GM23248 (cell line): ENCODE results near the gene ZNF385D. TPM values are rescaled to one million over a fixed set of nuclear protein-coding genes. Genes with fewer than 3 reads are reported as not detected.

Experiments
- DNase-seq: peaks from one replicate; pipeline ENCODE4 v3.0.0-alpha.2; 2015
- H2AFZ ChIP-seq: fragments of 200-600 bp; sonication (generic); 2 replicates; pipeline ENCODE4 v1.6.1; 2016; ENCODE audit warnings: antibody characterized with exemption
- H3F3A ChIP-seq: fragments of 200-600 bp; sonication (generic); 2 replicates; pipeline ENCODE4 v1.6.1; 2016; ENCODE audit warnings: mild to moderate bottlenecking, antibody characterized with exemption, mixed run types; ENCODE audit not compliant: insufficient read depth
- H3K27ac ChIP-seq: fragments of 200-600 bp; sonication (generic); 2 replicates; pipeline ENCODE4 v1.5.1; 2016; ENCODE audit warnings: mild to moderate bottlenecking
- H3K27me3 ChIP-seq: fragments of 200-600 bp; sonication (generic); replicated peaks from 2 replicates; pipeline ENCODE4 v1.6.1; 2016; ENCODE audit warnings: mild to moderate bottlenecking; ENCODE audit not compliant: insufficient read depth
- H3K36me3 ChIP-seq: fragments of 200-600 bp; sonication (generic); 2 replicates; pipeline ENCODE4 v1.6.1; 2016; ENCODE audit warnings: low read depth, mild to moderate bottlenecking
- H3K4me1 ChIP-seq: fragments of 200-600 bp; sonication (generic); 2 replicates; pipeline ENCODE4 v1.6.1; 2016; ENCODE audit warnings: mild to moderate bottlenecking; ENCODE audit not compliant: insufficient read depth
- H3K4me2 ChIP-seq: fragments of 200-600 bp; sonication (generic); one replicate; pipeline ENCODE4 v1.6.1; 2016; ENCODE audit warnings: mild to moderate bottlenecking; ENCODE audit not compliant: unreplicated experiment
- H3K4me3 ChIP-seq: fragments of 200-600 bp; sonication (generic); 2 replicates; pipeline ENCODE4 v1.5.1; 2016; ENCODE audit warnings: mild to moderate bottlenecking
- H3K79me2 ChIP-seq: fragments of 200-600 bp; sonication (generic); 2 replicates; pipeline ENCODE4 v1.6.1; 2016; ENCODE audit warnings: mild to moderate bottlenecking; ENCODE audit not compliant: insufficient read depth
- H3K9ac ChIP-seq: fragments of 200-600 bp; sonication (generic); 2 replicates; pipeline ENCODE4 v1.6.1; 2016; ENCODE audit warnings: mild to moderate bottlenecking
- H3K9me2 ChIP-seq: fragments of 200-600 bp; sonication (generic); 2 replicates; pipeline ENCODE4 v1.6.1; 2016; ENCODE audit warnings: mixed run types, mild to moderate bottlenecking, moderate library complexity; ENCODE audit not compliant: insufficient read depth
- H3K9me3 ChIP-seq: fragments of 200-600 bp; sonication (generic); one replicate; pipeline ENCODE4 v1.6.1; 2017; ENCODE audit warnings: low read depth
- H4K20me1 ChIP-seq: fragments of 200-600 bp; sonication (generic); 2 replicates; pipeline ENCODE4 v1.6.0; 2016; ENCODE audit not compliant: insufficient read depth
- EZH2 ChIP-seq: fragments of 200-600 bp; sonication (generic); IDR thresholded peaks from 2 replicates; pipeline ENCODE4 v1.6.1; 2018; ENCODE audit warnings: antibody characterized with exemption, mild to moderate bottlenecking; ENCODE audit not compliant: insufficient read depth, poor library complexity, severe bottlenecking
- EZH2phosphoT487 ChIP-seq: fragments of 200-600 bp; sonication (generic); IDR thresholded peaks from 2 replicates; pipeline ENCODE4 v1.6.1; 2018; ENCODE audit warnings: antibody characterized with exemption, moderate library complexity, mild to moderate bottlenecking, low read depth; ENCODE audit not compliant: insufficient read depth
- WGBS, 2 experiments: methylation state at CpG; one replicate each; pipeline ENCODE4 v1.1.6; 2015 to 2017; ENCODE audit warnings: low lambda C conversion rate in 2 of 2, low coverage in 1 of 2; ENCODE audit errors: missing lambda C conversion rate in 2 of 2; 5-methylcytosine and 5-hydroxymethylcytosine counted together
- in situ Hi-C: fragments of 300-500 bp; cut with MboI; formaldehyde crosslinking; loops from 2 replicates; pipeline ENCODE4 v1.15.0; 2020
- polyA plus RNA-seq: library from polyadenylated mRNA; unstranded; fragments of >200 nt; fragmentation: Nextera tagmentation; extraction: Ambion mirVana; gene quantifications from 2 replicates; pipeline ENCODE4 v1.2.1, GENCODE V29; 2016
- total RNA-seq: library from RNA; depleted of rRNA; stranded (reverse); fragments of >200 nt; shearing (Covaris generic); gene quantifications from 2 replicates; pipeline ENCODE4 v1.2.3, GENCODE V29; 2014

ZNF385D gene
- total and polyA plus RNA-seq, 2 experiments from 2014 or later: 0.97 to 13.8 TPM

- no peaks in the 10 kb centered on the region for H3K36me3 ChIP-seq
- H3K9me2 ChIP-seq: no peaks in the 10 kb centered on the region
- H3K79me2 ChIP-seq: no peaks in the 10 kb centered on the region
- no peak for DNase-seq
- H3K9me3 ChIP-seq: no peaks in the 10 kb centered on the region
- H3K4me2 ChIP-seq: no peak overlapping the region
- no peak overlapping the region for H3K27ac ChIP-seq
- no peak overlapping the region for H3K4me3 ChIP-seq
- no peaks in the 10 kb centered on the region for H4K20me1 ChIP-seq
- H3K27me3 ChIP-seq: no peaks in the 10 kb centered on the region
- no peak overlapping the region for H2AFZ ChIP-seq
- H3K9ac ChIP-seq: no peak overlapping the region
- 73 to 84% methylated on average over 1 of the region's 1 CpG for WGBS, 2 experiments
- in situ Hi-C loops: no loop called here
- H3K4me1 ChIP-seq: no peaks in the 10 kb centered on the region
- no peak for TF ChIP-seq EZH2phosphoT487
- TF ChIP-seq EZH2: no peak
- H3F3A ChIP-seq: no peaks in the 10 kb centered on the region
Observed at GRCh38 chr3:21779909-21780308, 28.9 kb upstream of the ZNF385D start.

- no peaks in the 10 kb centered on the region for H3F3A ChIP-seq
- H3K27me3 ChIP-seq: no peaks in the 10 kb centered on the region
- H3K9me2 ChIP-seq: no peaks in the 10 kb centered on the region
- H2AFZ ChIP-seq: no peak overlapping the region
- no peaks in the 10 kb centered on the region for H3K9me3 ChIP-seq
- no peak overlapping the region for H3K9ac ChIP-seq
- no peak overlapping the region for H3K4me2 ChIP-seq
- DNase-seq: no peak
- TF ChIP-seq EZH2 (no peak), EZH2phosphoT487 (no peak)
- H3K4me3 ChIP-seq: no peak overlapping the region
- 47 to 56% methylated on average over 1 of the region's 1 CpG for WGBS, 2 experiments
- H4K20me1 ChIP-seq: no peaks in the 10 kb centered on the region
- H3K27ac ChIP-seq: no peak overlapping the region
- H3K79me2 ChIP-seq: no peaks in the 10 kb centered on the region
- in situ Hi-C loops: no loop called here
- H3K4me1 ChIP-seq: no peaks in the 10 kb centered on the region
- no peaks in the 10 kb centered on the region for H3K36me3 ChIP-seq
Observed at GRCh38 chr3:21778715-21779114, 27.7 kb upstream of the ZNF385D start.

GRCh38 chr3:21777821-21778220 lies 26.8 kb upstream of the ZNF385D start:
- Histone ChIP-seq H3K9me2 (no peaks in the 10 kb centered on the region), H3F3A (no peaks in the 10 kb centered on the region), H3K4me1 (no peaks in the 10 kb centered on the region), H3K4me3 (no peak overlapping the region), H3K4me2 (no peak overlapping the region), H3K27me3 (no peaks in the 10 kb centered on the region), H2AFZ (no peak overlapping the region), H3K36me3 (no peaks in the 10 kb centered on the region), H3K27ac (no peak overlapping the region), H4K20me1 (no peaks in the 10 kb centered on the region), H3K79me2 (no peaks in the 10 kb centered on the region), H3K9ac (no peak overlapping the region), H3K9me3 (no peaks in the 10 kb centered on the region)
- in situ Hi-C loops: no loop called here
- TF ChIP-seq EZH2: no peak
- TF ChIP-seq EZH2phosphoT487: no peak
- DNase-seq: no peak
- 75 to 77% methylated on average over 2 of the region's 2 CpGs for WGBS, 2 experiments

- Histone ChIP-seq H3K36me3 (no peaks in the 10 kb centered on the region), H3K79me2 (no peaks in the 10 kb centered on the region), H3K4me3 (no peak overlapping the region), H3K9me3 (no peaks in the 10 kb centered on the region), H3K27me3 (no peaks in the 10 kb centered on the region), H3K4me2 (no peak overlapping the region), H2AFZ (no peak overlapping the region), H3F3A (no peaks in the 10 kb centered on the region), H3K4me1 (no peaks in the 10 kb centered on the region), H4K20me1 (no peaks in the 10 kb centered on the region), H3K9me2 (no peaks in the 10 kb centered on the region), H3K27ac (no peak overlapping the region), H3K9ac (no peak overlapping the region)
- TF ChIP-seq EZH2phosphoT487: no peak
- no peak for TF ChIP-seq EZH2
- in situ Hi-C loops: loop anchor here (25.0 kb wide), 2 partner anchors 321 to 1429 kb away; no protein-coding TSS in a partner anchor
- no peak for DNase-seq
- 51 to 52% methylated on average over 2 of the region's 2 CpGs for WGBS, 2 experiments
Observed at GRCh38 chr3:21766002-21766401, 15.0 kb upstream of the ZNF385D start.

- Histone ChIP-seq H3K9me3 (no peaks in the 10 kb centered on the region), H3K4me1 (peaks cover 8% of the 10 kb centered on the region), H3K36me3 (no peaks in the 10 kb centered on the region), H3K4me2 (no peak overlapping the region), H4K20me1 (no peaks in the 10 kb centered on the region), H3K79me2 (no peaks in the 10 kb centered on the region), H3K27me3 (no peaks in the 10 kb centered on the region), H3K9me2 (no peaks in the 10 kb centered on the region), H3F3A (peaks cover 15% of the 10 kb centered on the region; the same call in 1 of the 2 replicates), H3K4me3 (no peak overlapping the region), H3K9ac (no peak overlapping the region), H2AFZ (no peak overlapping the region), H3K27ac (no peak overlapping the region)
- 74 to 90% methylated on average over 4 to 5 of the region's 5 CpGs for WGBS, 2 experiments
- in situ Hi-C loops: loop anchor here (10.0 to 25.0 kb wide), 3 partner anchors 129 to 1419 kb away; no protein-coding TSS in a partner anchor
- TF ChIP-seq EZH2phosphoT487 (no peak), EZH2 (no peak)
- DNase-seq: no peak
Observed at GRCh38 chr3:21755896-21756295, 4.9 kb upstream of the ZNF385D start.
